Left cardiac atrium (tissue), 4 donors: ENCODE results near the gene MTUS2. TPM values are rescaled to one million over a fixed set of nuclear protein-coding genes. Genes with fewer than 3 reads are reported as not detected.

ENCODE experiments used
- ATAC-seq, 2 donors: fragments of 200-7000 bp; cut with Tn5 transposase; one replicate each; pipeline ENCODE4 v1.9.1; 2020; ENCODE audit warnings: mild to moderate bottlenecking in 2 of 2, moderate library complexity in 2 of 2
- DNase-seq: peaks from one replicate; pipeline ENCODE4 v3.0.0-alpha.2; 2020
- intact Hi-C, 2 donors: fragments of 100-400 bp; cut with DNase I; formaldehyde crosslinking; loops; one replicate each; pipeline versions ENCODE4 v1.14.1 to v1.15.1; 2022 to 2023
- total RNA-seq, 2 donors: library from RNA; stranded (reverse); fragmentation: NEBNext Ultra II Directional; extraction: Animal tissue kit (Norgen Biotek cat#: 25700); gene quantifications; one replicate each; pipeline ENCODE4 v1.2.1, GENCODE V29; 2021
- donor health status: DM: no; HTN: yes; CAD: no.
- donor health status: DM: no; HTN: yes; CAD: no; lungs with severe emphysema.
- donor health status: DM: yes; HTN: yes; CAD: no.
- donor health status: Dilated cardiomyopathy.

The MTUS2 gene
- total RNA-seq, 2 donors from 2014 or later: 22.8 to 52.4 TPM

DNA sequence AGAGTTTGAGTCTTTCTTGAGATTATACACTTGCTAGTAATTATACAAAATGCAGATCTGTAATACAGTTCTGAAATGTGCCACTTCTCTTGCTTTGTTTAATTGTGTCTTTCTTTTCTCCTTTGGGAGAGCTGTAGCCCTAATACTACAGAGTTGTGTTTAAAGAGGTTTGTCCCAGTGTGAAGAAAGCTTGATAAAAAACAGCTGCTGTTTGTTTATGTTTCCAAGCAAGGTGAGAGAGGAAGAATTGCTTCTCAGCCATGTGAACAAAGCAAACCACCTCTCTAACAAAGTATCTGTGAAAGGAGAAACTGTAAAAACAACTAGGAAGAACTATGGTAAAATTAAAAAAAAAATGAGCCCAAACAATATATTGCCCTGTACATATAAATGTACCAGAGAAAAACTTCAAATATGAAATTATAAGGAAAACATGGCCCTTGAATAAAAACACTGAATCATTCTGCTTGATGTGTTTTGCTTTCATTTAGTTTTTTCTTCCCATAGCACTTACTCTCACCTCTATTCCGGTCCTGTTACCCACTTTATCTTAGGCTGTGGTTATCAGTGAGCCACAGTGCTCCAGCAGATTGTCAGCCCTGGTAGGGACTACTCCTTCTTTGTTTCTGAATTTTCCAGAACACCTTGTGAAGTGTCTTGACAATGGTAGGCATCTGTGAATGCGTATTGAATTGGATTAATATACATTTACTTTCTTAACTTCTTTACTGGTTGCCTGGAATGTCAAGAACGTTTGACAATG is 257.1 kb downstream of the MTUS2 start:
- no peak for DNase-seq
- intact Hi-C loops: no loop called here
- peak in 1 of 2 donors; percentile 33 for ATAC-seq

DNA sequence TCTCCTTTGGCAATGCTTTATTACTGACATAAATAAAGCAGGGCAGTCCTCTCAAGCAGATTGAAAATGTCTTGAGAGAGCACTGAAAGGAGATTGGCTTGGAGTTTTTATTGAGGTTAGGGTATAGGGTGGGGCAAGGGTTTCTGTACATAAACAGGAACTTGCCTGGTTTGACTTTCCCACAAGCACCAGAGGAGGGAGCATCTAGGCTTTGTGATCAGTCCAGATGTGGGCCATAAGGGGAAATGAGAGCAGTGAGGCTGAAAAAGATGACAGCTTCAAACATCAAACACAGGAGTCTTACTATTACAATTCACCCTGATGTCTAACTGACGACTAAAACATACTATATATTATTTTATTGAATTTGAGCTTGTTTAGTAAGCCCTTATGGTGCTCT is 260.9 kb downstream of the MTUS2 start:
- DNase-seq (no peak), ATAC-seq (peak in 1 of 2 donors; percentile 30)
- intact Hi-C loops: no loop called here

DNA sequence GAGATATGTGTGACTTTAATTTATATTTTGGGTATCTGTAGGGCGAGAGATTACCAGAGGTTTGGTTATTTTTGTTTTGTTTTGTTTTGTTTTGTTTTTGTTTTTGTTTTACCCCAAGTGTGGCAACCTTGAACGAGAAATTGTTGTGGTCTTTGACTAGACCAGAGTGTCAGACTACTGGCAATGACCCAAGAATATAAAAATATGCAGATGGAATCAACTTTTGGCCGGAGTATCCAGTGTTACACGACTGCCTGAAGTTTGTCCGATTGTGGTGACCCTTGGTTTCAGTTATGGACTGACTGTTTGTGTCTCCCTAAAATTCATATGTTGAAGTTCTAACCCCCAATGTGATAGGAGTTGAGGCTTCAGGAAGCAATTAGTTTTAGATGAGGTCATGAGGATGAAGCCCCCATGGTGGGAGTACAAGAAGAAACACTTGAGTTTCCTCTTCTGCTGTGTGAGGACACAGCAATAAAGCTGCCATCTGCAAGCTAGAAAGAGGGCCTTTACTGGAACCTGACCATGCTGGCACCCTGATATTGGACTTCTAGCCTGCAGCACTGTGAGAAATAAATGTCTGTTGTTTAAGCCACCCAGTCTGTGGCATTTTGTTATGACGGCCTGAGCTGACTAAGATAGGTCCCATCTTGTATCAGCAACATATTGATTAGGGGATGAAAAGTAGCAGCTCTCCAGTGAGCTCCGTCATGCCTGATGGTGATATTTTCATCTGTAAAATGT is 261.7 kb downstream of the MTUS2 start:
- intact Hi-C loops: no loop called here
- no peak for DNase-seq
- peak in 1 of 2 donors; percentile 23 for ATAC-seq

DNA sequence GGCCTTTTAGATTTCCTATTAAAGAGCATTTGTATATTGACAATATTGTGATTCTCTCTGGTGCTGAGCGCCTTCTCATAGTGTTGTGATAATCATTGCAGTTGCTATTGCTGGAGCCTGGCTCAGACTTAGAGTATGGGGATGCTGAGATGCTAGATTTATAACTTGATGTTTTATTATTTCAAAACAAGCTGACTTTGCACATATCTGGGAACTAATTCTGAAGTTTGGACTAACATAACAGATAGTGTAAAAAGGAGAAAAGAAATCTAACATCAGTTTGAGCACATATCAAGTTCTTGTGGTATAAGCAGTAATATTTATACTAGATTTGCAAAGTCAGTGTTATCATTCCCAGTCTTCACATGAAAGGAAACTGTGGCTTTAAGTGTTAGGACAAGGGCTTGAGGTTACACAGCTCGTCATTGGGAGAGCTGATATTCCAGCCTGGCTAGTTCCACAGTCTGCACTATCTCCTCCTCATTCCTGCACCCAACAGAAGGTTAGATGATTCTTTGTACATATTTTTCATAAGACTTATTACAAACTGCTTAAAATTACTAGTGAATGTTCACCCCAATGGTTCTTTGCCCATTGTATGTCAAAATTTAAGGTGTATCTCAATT is 279.8 kb downstream of the MTUS2 start:
- no peak for DNase-seq
- ATAC-seq: no peak
- intact Hi-C loops: no loop called here

DNA sequence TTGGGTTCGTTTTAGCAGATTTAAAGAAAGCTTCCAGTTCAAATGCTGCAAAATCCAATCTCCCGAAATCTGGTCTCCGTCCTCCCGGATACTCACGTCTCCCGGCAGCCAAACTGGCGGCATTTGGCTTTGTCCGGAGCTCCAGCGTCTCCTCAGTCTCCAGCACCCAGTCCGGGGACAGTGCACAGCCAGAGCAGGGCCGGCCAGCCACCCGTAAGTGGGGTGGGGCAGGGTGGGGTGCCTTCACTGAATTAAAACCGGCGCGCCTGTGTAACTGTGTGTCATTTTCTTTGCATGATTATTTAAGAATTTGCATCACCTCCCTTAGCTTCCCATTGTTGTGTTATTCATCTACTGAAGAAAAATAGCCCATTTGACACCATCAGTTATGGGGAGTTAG is 280.6 kb downstream of the MTUS2 start:
- intact Hi-C loops: no loop called here
- DNase-seq: no peak
- ATAC-seq: no peak

DNA sequence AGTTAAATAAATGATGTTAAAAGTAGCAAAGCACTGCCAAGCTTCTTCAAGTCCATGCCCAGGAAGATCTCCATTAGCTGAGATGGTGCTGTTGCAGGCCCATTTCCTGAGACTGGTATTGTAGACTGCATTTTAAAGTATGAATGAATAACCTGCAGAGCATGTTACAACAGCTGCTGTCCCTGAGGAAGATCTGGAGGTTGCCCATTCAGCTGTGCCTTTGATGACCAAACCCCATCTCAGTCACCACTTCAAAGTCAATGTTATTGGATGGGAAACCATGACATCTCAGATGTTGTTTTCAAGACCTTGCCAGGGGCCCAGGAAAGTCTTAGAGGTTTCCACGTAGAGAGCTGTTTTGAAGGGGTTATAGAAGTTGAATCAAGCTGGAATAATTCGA is 281.3 kb downstream of the MTUS2 start:
- DNase-seq (no peak), ATAC-seq (no peak)
- intact Hi-C loops: no loop called here

DNA sequence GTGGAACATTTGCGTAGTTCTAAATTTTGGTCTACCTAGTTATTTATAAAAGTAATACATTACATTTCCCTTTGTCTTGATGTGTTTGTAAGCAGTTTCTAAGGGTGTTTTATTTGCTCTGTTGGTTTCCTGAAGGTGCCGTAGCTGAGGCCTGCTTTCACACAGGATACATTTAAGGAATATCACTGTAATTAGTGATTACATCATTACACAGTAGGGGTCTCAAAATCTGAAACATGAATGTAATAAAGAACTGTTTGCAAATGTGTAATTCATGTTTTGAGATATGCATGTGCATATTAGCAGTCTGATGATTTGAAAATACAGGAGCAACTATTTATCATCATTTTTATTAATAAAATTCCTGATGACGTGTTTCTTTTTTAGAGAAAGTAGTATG is 281.8 kb downstream of the MTUS2 start:
- intact Hi-C loops: no loop called here
- ATAC-seq (no peak), DNase-seq (no peak)

DNA sequence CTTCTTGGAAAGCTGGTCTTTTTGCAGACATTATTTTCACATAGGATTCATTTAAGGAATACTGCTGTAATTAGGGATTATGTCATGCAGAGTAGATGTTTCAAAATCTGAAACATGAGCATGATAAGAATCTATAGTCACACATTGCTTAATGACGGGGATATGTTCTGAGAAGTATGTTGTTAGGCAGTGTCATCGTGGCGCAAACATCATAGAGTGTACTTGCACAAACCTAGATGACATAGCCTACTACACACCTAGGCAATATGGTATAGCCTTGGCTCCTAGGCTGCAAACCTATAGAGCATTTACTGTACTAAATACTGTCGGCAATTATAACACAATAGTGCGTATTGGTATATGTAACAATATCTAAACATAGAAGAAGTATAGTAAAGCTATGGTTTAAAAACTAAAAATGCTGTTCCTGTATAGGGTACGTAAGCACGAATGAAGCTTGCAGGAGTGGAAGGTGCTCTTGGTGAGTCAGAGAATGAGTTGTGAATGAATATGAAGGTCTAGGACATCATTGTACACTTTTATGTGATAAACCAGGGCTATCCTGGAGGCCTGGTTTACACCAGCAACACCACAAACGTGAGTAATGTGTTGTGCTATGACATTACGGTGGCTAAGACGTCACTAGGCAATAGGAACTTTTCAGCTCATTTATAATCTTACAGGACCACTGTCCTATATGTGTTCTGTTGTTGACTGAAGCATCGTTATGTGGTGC is 283.1 kb downstream of the MTUS2 start:
- intact Hi-C loops: no loop called here
- ATAC-seq: no peak
- no peak for DNase-seq

DNA sequence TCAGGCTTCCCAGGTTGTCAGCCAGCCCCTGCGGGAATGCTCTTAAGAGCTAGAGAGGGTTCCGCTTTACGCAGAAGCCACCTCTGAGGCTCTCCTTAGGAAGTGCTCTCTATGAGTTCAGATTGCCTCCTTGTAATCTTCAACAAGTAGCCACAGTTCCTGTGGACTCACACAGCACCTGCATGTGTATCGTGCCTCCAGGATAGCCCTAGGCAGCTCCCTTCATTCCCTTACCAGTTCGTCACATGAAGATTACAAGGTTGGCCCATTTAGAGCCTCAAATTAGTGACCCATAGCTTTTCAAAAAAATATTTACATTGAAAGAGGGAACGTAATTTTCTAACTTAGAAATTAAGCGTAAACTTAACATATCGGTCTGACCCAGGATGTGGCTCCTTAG is 284.3 kb downstream of the MTUS2 start:
- DNase-seq (no peak), ATAC-seq (no peak)
- intact Hi-C loops: no loop called here

DNA sequence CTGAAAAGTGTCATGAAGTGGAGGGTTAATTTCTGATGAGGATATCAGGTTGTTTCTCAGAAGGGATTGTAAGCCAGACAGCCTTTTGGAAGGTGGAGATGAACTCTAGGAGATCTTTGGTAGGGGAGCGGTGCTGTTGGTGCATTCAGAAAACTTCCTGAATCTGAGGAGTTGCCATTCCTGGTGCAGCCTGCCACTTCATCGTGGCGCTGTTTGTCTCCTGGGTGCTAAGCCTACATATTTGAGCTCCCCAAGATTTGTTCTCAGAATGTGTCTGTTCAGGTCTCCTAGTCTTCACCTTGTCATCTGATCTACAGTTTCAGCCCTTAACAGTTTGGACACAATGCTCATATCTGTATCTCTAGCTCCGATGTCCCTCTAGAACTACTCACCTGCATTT is 285.6 kb downstream of the MTUS2 start:
- ATAC-seq (no peak), DNase-seq (no peak)
- intact Hi-C loops: no loop called here

DNA sequence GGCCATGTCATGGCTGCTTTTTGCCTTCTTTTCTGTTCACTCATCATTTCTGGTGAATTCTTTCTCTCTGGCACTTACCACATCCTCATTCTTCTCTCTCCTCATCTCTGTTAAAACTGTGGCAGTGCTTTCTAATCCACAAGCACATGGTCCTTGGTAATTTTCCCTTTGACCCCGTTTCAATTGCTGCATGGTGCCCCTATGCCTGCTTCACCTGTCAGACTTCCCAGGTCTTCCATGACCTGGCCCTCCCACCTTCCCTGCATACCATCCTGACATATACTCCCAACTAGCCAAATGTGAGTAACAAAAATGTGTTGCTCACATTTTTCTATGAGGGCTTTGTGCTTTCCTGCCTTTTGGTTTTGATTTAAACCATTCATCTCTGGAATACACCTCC is 286.5 kb downstream of the MTUS2 start:
- DNase-seq: no peak
- intact Hi-C loops: no loop called here

DNA sequence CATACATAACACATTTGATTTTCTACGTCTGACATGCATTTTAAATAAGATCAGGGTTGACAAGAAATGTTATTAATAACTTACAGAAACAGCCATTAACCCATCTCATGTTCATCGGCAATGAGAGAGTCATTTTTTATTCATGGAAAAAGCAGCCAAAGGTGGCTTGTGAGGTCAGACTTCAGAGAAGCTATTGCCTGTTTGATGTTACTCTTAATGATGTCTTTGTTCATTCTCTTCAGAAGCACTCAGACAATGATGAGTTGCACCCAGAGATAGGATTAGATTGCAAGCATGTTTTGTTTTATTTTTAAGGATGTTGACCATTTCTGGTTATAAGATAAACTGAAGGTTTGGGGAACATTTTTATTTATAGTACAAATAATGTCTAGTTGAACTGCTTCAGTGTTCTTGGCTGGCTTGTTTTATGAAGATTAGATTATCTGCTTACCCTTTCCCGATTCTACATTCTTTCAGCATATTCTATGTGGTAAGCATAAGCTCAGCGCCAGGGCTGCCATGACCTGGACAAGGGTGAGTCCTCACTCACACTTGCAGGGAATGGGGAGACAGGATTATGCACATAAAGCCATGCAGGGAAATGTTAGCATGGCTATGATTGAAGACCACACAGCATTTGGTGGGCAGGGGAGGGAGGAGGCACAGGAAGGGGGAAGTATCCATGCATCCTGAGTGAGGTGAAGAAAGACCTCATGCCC is 288.1 kb downstream of the MTUS2 start:
- intact Hi-C loops: no loop called here
- no peak for DNase-seq
- ATAC-seq: no peak

More for the DNA sequence above, 286.5 kb downstream of the MTUS2 start:
- no peak for ATAC-seq

DNA sequence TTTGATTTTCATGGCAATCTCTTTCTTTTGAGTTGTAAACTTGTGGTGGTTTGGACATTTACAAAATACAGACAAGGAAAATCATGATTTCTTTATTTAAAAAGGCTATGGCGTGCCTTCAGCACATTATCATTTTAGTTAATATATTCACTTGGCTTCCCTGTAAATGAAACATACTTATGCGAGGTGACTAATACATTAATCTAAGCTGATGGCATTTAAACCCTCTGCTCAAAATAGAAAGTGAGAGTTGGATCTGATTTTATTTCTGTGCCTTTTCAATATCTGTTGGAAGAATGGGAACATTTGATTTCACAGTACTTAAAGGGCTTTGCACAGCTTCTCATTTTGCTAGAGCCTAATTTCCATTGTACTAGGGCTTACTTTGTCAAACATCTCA is 289.8 kb downstream of the MTUS2 start:
- intact Hi-C loops: no loop called here
- no peak for ATAC-seq
- no peak for DNase-seq

DNA sequence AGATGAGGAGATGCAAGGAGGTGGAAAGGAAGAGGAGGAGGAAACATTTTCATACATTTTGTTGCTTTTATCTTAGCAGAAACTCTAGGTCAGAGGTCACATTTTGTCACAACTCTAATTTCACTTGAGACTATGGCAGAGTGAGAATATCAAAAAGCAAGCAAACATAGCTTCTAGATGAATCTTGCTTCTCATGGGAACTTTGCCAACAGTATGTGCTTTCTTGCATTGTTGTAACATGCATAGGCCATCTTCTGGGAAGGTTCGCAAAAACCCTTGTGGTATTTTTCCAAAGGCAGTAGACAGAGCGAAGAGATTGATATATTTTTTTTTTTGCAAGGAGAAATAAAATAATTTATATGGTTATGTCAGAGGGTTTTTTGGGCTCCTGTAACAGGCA is 291.3 kb downstream of the MTUS2 start:
- no peak for DNase-seq
- intact Hi-C loops: no loop called here
- ATAC-seq: no peak

DNA sequence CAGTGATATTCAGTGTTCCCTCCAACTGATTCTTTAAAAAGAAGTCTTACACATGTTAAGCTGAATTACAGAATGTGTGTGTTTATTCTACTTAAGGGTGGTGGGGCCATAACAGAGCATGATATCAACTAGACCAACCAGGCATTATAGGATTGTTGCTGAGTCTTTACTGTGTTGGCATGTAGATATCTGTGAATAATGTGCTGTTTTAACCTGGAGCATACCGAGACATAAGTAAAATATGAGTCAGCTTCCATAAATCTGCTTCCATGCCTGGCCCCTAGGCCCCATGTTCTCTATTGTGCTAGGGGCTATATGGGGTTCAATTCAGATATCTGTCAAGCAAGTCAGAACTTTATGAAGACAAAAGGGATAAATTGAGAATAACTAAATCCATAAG is 295.7 kb downstream of the MTUS2 start:
- no peak for DNase-seq
- intact Hi-C loops: no loop called here

DNA sequence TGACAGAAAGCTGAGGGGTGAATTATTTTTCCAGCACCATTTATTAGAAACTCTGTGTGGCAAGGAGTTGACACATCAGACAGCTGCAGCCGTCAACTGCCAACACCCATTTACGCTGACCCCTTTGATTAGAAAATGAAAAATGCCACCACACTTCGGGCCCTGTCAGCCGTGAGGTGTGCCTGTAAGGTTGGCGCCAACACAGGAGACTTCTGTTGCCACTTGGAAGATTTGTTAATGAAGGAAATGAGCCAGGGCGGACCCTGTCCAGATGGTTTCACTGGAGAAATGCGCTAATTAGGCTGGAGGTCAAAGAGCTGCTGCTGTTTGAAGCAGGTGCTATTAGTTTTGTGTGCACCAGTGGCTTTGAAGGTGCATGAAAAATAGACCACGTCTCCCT is 297.5 kb downstream of the MTUS2 start:
- ATAC-seq (peak in 1 of 2 donors; percentile 24), DNase-seq (no peak)
- intact Hi-C loops: no loop called here

More for the DNA sequence above, 295.7 kb downstream of the MTUS2 start:
- no peak for ATAC-seq

DNA sequence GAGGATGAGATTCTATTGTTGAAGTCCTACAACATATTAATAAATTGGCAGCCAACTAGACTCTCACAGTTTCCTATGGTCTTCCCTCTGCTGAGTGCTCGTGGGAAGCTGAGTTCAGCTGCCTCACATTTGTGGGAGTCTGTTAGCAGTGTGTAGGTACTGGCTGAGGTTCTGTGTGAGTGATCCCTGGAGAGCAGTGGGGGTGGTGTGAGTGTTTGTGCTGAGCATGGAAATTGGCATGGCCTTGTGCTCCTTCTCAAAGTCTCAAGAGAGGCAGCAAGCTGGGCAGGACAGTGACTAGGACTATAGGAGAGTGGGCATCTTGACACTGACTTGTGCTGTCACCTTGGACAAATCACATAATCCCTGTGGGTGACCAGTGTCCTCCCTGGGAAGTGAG is 298.3 kb downstream of the MTUS2 start:
- ATAC-seq (no peak), DNase-seq (no peak)
- intact Hi-C loops: no loop called here

DNA sequence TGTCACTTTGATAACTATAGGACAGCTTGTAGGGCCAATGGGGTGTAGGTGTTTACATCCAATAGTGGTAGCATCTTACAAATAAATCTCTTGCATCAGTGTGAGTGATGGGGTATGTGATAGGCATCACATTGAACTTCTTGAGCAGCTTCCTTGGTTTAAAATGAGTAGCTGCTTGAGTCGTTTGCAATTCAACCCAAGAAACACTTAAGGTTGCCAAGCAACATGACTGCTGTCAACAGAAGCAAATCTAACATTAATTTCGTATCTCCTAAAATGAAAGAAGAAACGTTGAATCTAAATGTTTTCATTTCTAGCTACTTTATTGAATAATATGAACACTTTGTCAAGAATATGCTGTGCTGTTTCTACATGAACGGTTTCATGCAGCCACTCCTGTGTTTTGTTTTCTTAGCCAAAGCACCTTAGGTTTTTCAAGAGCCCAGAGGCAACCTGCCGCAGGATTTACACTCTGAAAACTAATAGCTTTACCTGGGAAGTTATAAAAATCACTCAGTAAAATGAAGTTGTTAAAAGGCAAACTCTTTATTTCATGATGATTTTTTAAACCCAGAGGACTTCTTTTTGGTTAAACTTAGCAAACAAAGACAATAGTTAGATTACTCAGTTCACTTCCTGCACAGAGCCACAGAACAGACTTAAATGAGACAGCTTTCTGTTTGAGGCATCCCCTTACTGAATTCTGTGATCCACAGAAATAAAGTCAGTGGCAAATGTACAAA is 305.2 kb downstream of the MTUS2 start:
- no peak for ATAC-seq
- no peak for DNase-seq
- intact Hi-C loops: no loop called here
